OCI-LY7 (cell line): ENCODE data around the gene TXNDC15. TPM values are rescaled to one million over a fixed set of nuclear protein-coding genes. Genes with fewer than 3 reads are reported as not detected.

Experiments
- BruUV-seq: library from RNA; stranded (reverse); fragments of 400-500 nt; replicated peaks from 2 replicates; lab custom pipeline; 2021; lab: Mats Ljungman, UMichigan
- CTCF ChIA-PET: fragments of 300-600 bp; sonication (Branson Sonifier 250); formaldehyde crosslinking; loops from one replicate; lab custom pipeline; 2022; ENCODE audit warnings: antibody characterized with exemption; ENCODE audit not compliant: unreplicated experiment; lab: Charles Lee
- POLR2A ChIA-PET: fragments of 300-600 bp; sonication (Branson Sonifier 250); formaldehyde crosslinking; loops from one replicate; lab custom pipeline; 2022; ENCODE audit warnings: antibody characterized with exemption; lab: Charles Lee
- DNase-seq: peaks from one replicate; pipeline ENCODE4 v3.0.0-alpha.2; 2015; ENCODE audit warnings: low spot score
- H2AFZ ChIP-seq: fragments of 200-600 bp; sonication (generic), shearing (Covaris generic); 2 replicates; pipeline ENCODE4 v1.6.1; 2014; ENCODE audit warnings: mild to moderate bottlenecking, antibody characterized with exemption, low read length, moderate library complexity
- H3K27ac ChIP-seq: fragments of 200-600 bp; sonication (generic); 2 replicates; pipeline ENCODE4 v1.5.1; 2014; ENCODE audit warnings: mixed run types, low read depth, mild to moderate bottlenecking, moderate library complexity, low read length, inconsistent platforms; ENCODE audit not compliant: poor library complexity, severe bottlenecking
- H3K36me3 ChIP-seq: fragments of 200-600 bp; sonication (generic); 2 replicates; pipeline ENCODE4 v1.6.1; 2014; ENCODE audit warnings: mild to moderate bottlenecking, antibody characterized with exemption, low read length, moderate library complexity, mixed read lengths; ENCODE audit not compliant: insufficient read depth
- H3K4me1 ChIP-seq: fragments of 200-600 bp; sonication (generic); 2 replicates; pipeline ENCODE4 v1.5.1; 2014; ENCODE audit warnings: mild to moderate bottlenecking, low read length; ENCODE audit not compliant: insufficient read depth, poor library complexity, severe bottlenecking
- H3K4me2 ChIP-seq: fragments of 200-600 bp; sonication (generic); 2 replicates; pipeline ENCODE4 v1.6.1; 2014; ENCODE audit warnings: mild to moderate bottlenecking, low read length
- H3K4me3 ChIP-seq: fragments of 200-600 bp; sonication (generic); 2 replicates; pipeline ENCODE4 v1.5.1; 2014; ENCODE audit warnings: mild to moderate bottlenecking, low read depth, low read length; ENCODE audit not compliant: poor library complexity, severe bottlenecking
- H3K79me2 ChIP-seq: fragments of 200-600 bp; sonication (generic); 2 replicates; pipeline ENCODE4 v1.6.1; 2016; ENCODE audit warnings: low read depth, mild to moderate bottlenecking, low read length, moderate library complexity, mixed read lengths; ENCODE audit not compliant: insufficient read depth
- H3K9me2 ChIP-seq: fragments of 200-600 bp; sonication (generic); 2 replicates; pipeline ENCODE4 v1.6.1; 2016; ENCODE audit warnings: mild to moderate bottlenecking, low read length, mixed read lengths; ENCODE audit not compliant: insufficient read depth
- H3K9me3 ChIP-seq: fragments of 200-600 bp; sonication (generic); 2 replicates; pipeline ENCODE4 v1.6.1; 2014; ENCODE audit warnings: mild to moderate bottlenecking, mixed run types, low read length, mixed read lengths
- H4K20me1 ChIP-seq: fragments of 200-600 bp; sonication (generic); 2 replicates; pipeline ENCODE4 v1.6.1; 2014; ENCODE audit warnings: mild to moderate bottlenecking, antibody characterized with exemption, low read length, moderate library complexity, mixed read lengths; ENCODE audit not compliant: insufficient read depth
- CTCF ChIP-seq: fragments of 200-600 bp; sonication (generic); conservative IDR thresholded peaks from 2 replicates; pipeline ENCODE4 v1.5.1; 2014; ENCODE audit warnings: mild to moderate bottlenecking, antibody characterized with exemption, low read length, moderate library complexity, mixed read lengths
- EZH2phosphoT487 ChIP-seq: fragments of 200-600 bp; sonication (generic); IDR thresholded peaks from 2 replicates; pipeline ENCODE4 v1.6.1; 2018; ENCODE audit warnings: low read depth, borderline replicate concordance, mild to moderate bottlenecking, mixed run types, antibody characterized with exemption, low read length, moderate library complexity, mixed read lengths
- intact Hi-C: fragments of 100-400 bp; cut with micrococcal nuclease; formaldehyde crosslinking; loops from one replicate; pipeline ENCODE4 v1.10.0; 2022; ENCODE audit not compliant: unreplicated experiment
- total RNA-seq, 2 experiments: library from RNA; depleted of rRNA in 1 of 2; stranded (reverse); fragments of >200 nt in 1 of 2; shearing (Covaris generic) in 1 of 2; gene quantifications; 2 replicates each; pipeline ENCODE4 v1.2.3, GENCODE V29; 2014 to 2022

Gene TXNDC15
- total RNA-seq, 2 experiments from 2014 or later = 20.6 to 31.1 TPM

DNA sequence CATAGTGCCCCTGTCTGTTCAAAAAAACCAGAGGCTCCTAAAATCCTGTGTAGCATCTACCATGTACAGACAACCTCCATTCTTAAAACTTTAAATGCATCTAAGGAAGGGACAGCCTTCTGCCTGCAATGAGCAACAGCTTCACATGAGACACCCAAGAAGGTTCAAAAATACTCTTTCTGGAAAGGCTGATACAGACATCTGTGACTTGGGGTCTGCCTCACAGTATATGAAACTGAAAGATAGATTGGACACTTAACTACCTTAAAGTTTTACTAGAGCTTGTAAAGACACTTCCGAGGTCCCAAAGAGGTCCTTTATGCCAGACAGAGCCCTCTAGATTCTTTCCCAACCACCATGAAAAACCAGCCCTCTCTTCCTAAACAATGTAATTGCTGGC, 65.3 kb downstream of the TXNDC15 start:
- Histone ChIP-seq H2AFZ (no peak overlapping the region), H3K79me2 (no peaks in the 10 kb centered on the region), H3K4me1 (no peaks in the 10 kb centered on the region), H3K9me2 (no peaks in the 10 kb centered on the region), H3K4me3 (no peak overlapping the region), H3K27ac (no peak overlapping the region), H3K36me3 (peaks cover 20% of the 10 kb centered on the region; the same call in 1 of the 2 replicates), H3K4me2 (no peak overlapping the region), H4K20me1 (no peaks in the 10 kb centered on the region), H3K9me3 (no peaks in the 10 kb centered on the region)
- DNase-seq = no peak
- intact Hi-C loops = no loop called here
- CTCF ChIA-PET = no interaction called here
- BruUV-seq = no TSS peak
- no peak for TF ChIP-seq CTCF
- TF ChIP-seq EZH2phosphoT487 = no peak
- POLR2A ChIA-PET = no interaction called here

DNA sequence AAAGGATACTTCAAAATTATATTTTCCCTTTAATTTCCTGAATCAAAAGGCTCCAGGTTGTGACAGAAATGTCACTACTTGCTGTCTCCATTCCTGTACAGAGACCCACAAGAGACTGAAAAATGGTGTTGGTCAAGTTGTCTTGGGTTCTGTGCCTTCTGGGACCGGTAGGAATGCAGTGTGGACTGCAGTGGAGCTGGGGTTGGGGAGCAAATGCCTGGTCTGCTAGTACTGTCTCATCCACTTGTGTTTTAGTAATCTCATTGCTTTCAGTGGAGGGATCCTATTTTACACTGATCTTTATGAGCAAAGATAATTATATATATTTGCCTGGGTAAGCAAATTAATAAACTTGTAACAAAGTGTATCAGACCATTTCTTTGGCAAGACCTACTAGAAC, 69.4 kb downstream of the TXNDC15 start:
- TF ChIP-seq EZH2phosphoT487 = no peak
- TF ChIP-seq CTCF = no peak
- no peaks in the 10 kb centered on the region for H3K9me2 ChIP-seq
- no peaks in the 10 kb centered on the region for H3K9me3 ChIP-seq
- DNase-seq = no peak
- no peak overlapping the region for H3K4me2 ChIP-seq
- H3K27ac ChIP-seq = no peak overlapping the region
- intact Hi-C loops = no loop called here
- H2AFZ ChIP-seq = no peak overlapping the region
- H4K20me1 ChIP-seq = no peaks in the 10 kb centered on the region
- no peaks in the 10 kb centered on the region for H3K79me2 ChIP-seq
- no peak overlapping the region for H3K4me3 ChIP-seq
- H3K4me1 ChIP-seq = no peaks in the 10 kb centered on the region
- no TSS peak for BruUV-seq
- peaks cover 4% of the 10 kb centered on the region; the same call in 1 of the 2 replicates for H3K36me3 ChIP-seq
- ChIA-PET POLR2A (interaction anchor here (1.1 kb wide), 1 partner anchor 10 kb away, joined by 3 read pairs; no protein-coding TSS in a partner anchor), CTCF (no interaction called here)

GRCh38 chr5:134944630-134945029, 70.5 kb downstream of the TXNDC15 start:
- H3K4me2 ChIP-seq = no peak overlapping the region
- no peaks in the 10 kb centered on the region for H3K9me3 ChIP-seq
- peaks cover 4% of the 10 kb centered on the region; the same call in 1 of the 2 replicates for H3K36me3 ChIP-seq
- BruUV-seq = no TSS peak
- H2AFZ ChIP-seq = no peak overlapping the region
- intact Hi-C loops = no loop called here
- H4K20me1 ChIP-seq = no peaks in the 10 kb centered on the region
- no peak for DNase-seq
- H3K9me2 ChIP-seq = no peaks in the 10 kb centered on the region
- H3K4me1 ChIP-seq = no peaks in the 10 kb centered on the region
- no peak overlapping the region for H3K4me3 ChIP-seq
- CTCF ChIA-PET = no interaction called here
- no peaks in the 10 kb centered on the region for H3K79me2 ChIP-seq
- no peak overlapping the region for H3K27ac ChIP-seq
- POLR2A ChIA-PET = interaction anchor here (1.1 kb wide), 1 partner anchor 9 kb away, joined by 3 read pairs; no protein-coding TSS in a partner anchor
- TF ChIP-seq EZH2phosphoT487 (no peak), CTCF (no peak)
